HL-60 (cell line): ENCODE measurements around the gene ABHD2.

ENCODE experiments used
- DNase-seq, 2 experiments: peaks; one replicate each; pipeline ENCODE4 v3.0.0-alpha.2; 2010 to 2020; ENCODE audit warnings: low read depth in 1 of 2, low spot score in 1 of 2
- H3K27ac ChIP-seq: fragments of 250-450 bp; sonication (Bioruptor Pico); replicated peaks from 2 replicates; pipeline ENCODE4 v1.5.1; 2020; ENCODE audit warnings: mild to moderate bottlenecking, moderate library complexity
- H3K27me3 ChIP-seq: fragments of 250-450 bp; sonication (Bioruptor Pico); 2 replicates; pipeline ENCODE4 v1.5.1; 2021; ENCODE audit warnings: mild to moderate bottlenecking, moderate library complexity; ENCODE audit not compliant: insufficient read depth, poor library complexity, severe bottlenecking
- H3K4me3 ChIP-seq: replicated peaks from 2 replicates; pipeline ENCODE4 v1.5.1; 2011; ENCODE audit warnings: mild to moderate bottlenecking, control low read depth, low read length; ENCODE audit not compliant: insufficient read depth
- GABPA ChIP-seq: IDR thresholded peaks from 2 replicates; pipeline ENCODE4 v1.6.1; 2012; ENCODE audit warnings: low read depth
- POLR2AphosphoS5 ChIP-seq: IDR thresholded peaks from 2 replicates; pipeline ENCODE4 v1.6.1; 2012; ENCODE audit warnings: low read depth
- SPI1 ChIP-seq: IDR thresholded peaks from 2 replicates; pipeline ENCODE4 v1.6.1; 2012; ENCODE audit warnings: low read depth, mild to moderate bottlenecking, borderline replicate concordance
- TF ChIP-seq, protein P1 (sequence below): IDR thresholded peaks from 2 replicates; pipeline ENCODE4 v1.6.1; 2012; ENCODE audit warnings: low read depth; ENCODE audit not compliant: insufficient replicate concordance
- TF ChIP-seq, protein P2 (sequence below): IDR thresholded peaks from one replicate; pipeline ENCODE4 v1.5.1; 2011; ENCODE audit warnings: low read length, control low read depth, inconsistent platforms; ENCODE audit not compliant: insufficient read depth

Gene ABHD2

GRCh38 chr15:89108835-89109234, 20.6 kb downstream of the ABHD2 start:
- Histone ChIP-seq H3K27me3 (no peaks in the 10 kb centered on the region), H3K27ac (no peak overlapping the region), H3K4me3 (no peak overlapping the region)
- no peak for DNase-seq
- TF ChIP-seq POLR2AphosphoS5 (no peak), GABPA (no peak), SPI1 (no peak)
- TF ChIP-seq, protein P1, sequence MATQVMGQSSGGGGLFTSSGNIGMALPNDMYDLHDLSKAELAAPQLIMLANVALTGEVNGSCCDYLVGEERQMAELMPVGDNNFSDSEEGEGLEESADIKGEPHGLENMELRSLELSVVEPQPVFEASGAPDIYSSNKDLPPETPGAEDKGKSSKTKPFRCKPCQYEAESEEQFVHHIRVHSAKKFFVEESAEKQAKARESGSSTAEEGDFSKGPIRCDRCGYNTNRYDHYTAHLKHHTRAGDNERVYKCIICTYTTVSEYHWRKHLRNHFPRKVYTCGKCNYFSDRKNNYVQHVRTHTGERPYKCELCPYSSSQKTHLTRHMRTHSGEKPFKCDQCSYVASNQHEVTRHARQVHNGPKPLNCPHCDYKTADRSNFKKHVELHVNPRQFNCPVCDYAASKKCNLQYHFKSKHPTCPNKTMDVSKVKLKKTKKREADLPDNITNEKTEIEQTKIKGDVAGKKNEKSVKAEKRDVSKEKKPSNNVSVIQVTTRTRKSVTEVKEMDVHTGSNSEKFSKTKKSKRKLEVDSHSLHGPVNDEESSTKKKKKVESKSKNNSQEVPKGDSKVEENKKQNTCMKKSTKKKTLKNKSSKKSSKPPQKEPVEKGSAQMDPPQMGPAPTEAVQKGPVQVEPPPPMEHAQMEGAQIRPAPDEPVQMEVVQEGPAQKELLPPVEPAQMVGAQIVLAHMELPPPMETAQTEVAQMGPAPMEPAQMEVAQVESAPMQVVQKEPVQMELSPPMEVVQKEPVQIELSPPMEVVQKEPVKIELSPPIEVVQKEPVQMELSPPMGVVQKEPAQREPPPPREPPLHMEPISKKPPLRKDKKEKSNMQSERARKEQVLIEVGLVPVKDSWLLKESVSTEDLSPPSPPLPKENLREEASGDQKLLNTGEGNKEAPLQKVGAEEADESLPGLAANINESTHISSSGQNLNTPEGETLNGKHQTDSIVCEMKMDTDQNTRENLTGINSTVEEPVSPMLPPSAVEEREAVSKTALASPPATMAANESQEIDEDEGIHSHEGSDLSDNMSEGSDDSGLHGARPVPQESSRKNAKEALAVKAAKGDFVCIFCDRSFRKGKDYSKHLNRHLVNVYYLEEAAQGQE = no peak
- TF ChIP-seq, protein P2, sequence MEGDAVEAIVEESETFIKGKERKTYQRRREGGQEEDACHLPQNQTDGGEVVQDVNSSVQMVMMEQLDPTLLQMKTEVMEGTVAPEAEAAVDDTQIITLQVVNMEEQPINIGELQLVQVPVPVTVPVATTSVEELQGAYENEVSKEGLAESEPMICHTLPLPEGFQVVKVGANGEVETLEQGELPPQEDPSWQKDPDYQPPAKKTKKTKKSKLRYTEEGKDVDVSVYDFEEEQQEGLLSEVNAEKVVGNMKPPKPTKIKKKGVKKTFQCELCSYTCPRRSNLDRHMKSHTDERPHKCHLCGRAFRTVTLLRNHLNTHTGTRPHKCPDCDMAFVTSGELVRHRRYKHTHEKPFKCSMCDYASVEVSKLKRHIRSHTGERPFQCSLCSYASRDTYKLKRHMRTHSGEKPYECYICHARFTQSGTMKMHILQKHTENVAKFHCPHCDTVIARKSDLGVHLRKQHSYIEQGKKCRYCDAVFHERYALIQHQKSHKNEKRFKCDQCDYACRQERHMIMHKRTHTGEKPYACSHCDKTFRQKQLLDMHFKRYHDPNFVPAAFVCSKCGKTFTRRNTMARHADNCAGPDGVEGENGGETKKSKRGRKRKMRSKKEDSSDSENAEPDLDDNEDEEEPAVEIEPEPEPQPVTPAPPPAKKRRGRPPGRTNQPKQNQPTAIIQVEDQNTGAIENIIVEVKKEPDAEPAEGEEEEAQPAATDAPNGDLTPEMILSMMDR = no peak

GRCh38 chr15:89109238-89109637, 21.0 kb downstream of the ABHD2 start:
- DNase-seq = no peak
- no peak overlapping the region for H3K4me3 ChIP-seq
- H3K27ac ChIP-seq = no peak overlapping the region
- no peaks in the 10 kb centered on the region for H3K27me3 ChIP-seq
- TF ChIP-seq, protein P1 = no peak
- TF ChIP-seq SPI1 (no peak), GABPA (no peak), POLR2AphosphoS5 (no peak)
- TF ChIP-seq, protein P2 = no peak

- no peaks in the 10 kb centered on the region for H3K27me3 ChIP-seq
- no peak overlapping the region for H3K4me3 ChIP-seq
- no peak overlapping the region for H3K27ac ChIP-seq
- DNase-seq = no peak
- TF ChIP-seq POLR2AphosphoS5 (no peak), GABPA (no peak), SPI1 (no peak)
- TF ChIP-seq, protein P1 = no peak
- TF ChIP-seq, protein P2 = no peak
Observed at GRCh38 chr15:89110060-89110459, 21.8 kb downstream of the ABHD2 start.
